Muscle of leg (tissue), 9 donors: ENCODE results near the gene ZNF501. TPM values are rescaled to one million over a fixed set of nuclear protein-coding genes. Genes with fewer than 3 reads are reported as not detected.

ENCODE experiments used
- polyA plus RNA-seq, 8 donors: library from polyadenylated mRNA; unstranded; fragments of 120-200 nt; gene quantifications; one replicate each; pipeline versions ENCODE4 v1.2.1 to v1.2.3, GENCODE V29; 2013; ENCODE audit warnings: inconsistent platforms in 1 of 8, low replicate concordance in 1 of 8; ENCODE audit not compliant: insufficient read length in 8 of 8, insufficient read depth in 1 of 8
- total RNA-seq: library from RNA; stranded (reverse); fragments of 120-200 nt; gene quantifications from one replicate; pipeline ENCODE4 v1.2.4, GENCODE V29; 2013

The ZNF501 gene
- total and polyA plus RNA-seq, 9 donors = 4.6 to 8.6 (median 5.5) TPM

Other genes starting within 250 kb of the ZNF501 start
- 10.9 TPM for gene ZKSCAN7, start 174.4 kb upstream of the ZNF501 start, total RNA-seq
- 1 to 10 TPM; 5.7 to 8.6 (median 6.9) TPM for gene ZKSCAN7, start 174.4 kb upstream of the ZNF501 start, polyA plus RNA-seq
- gene ZNF660, start 144.7 kb upstream of the ZNF501 start, total RNA-seq = 6.2 TPM
- gene ZNF660, start 144.7 kb upstream of the ZNF501 start, polyA plus RNA-seq = 1 to 10 TPM; 2.8 to 4.8 (median 3.7) TPM
- 18.6 TPM for gene ZNF197, start 104.6 kb upstream of the ZNF501 start, total RNA-seq
- gene ZNF197, start 104.6 kb upstream of the ZNF501 start, polyA plus RNA-seq = 10 to 100 TPM; 11.8 to 20.9 (median 16.4) TPM
- gene ZNF35, start 80.9 kb upstream of the ZNF501 start, total RNA-seq = 10.1 TPM
- gene ZNF35, start 80.9 kb upstream of the ZNF501 start, polyA plus RNA-seq = 1 to 10 TPM; 5.2 to 7.9 (median 5.7) TPM
- 8.4 TPM for gene ZNF502, start 17.0 kb upstream of the ZNF501 start, total RNA-seq
- gene ZNF502, start 17.0 kb upstream of the ZNF501 start, polyA plus RNA-seq = 1 to 10 TPM; 5.1 to 7.2 (median 5.7) TPM
- gene KIAA1143, start 32.0 kb downstream of the ZNF501 start, total RNA-seq = 30.7 TPM
- 10 to 100 TPM; 23.5 to 35.1 (median 31.0) TPM for gene KIAA1143, start 32.0 kb downstream of the ZNF501 start, polyA plus RNA-seq
- 9.6 TPM for gene KIF15, start 32.2 kb downstream of the ZNF501 start, total RNA-seq
- gene KIF15, start 32.2 kb downstream of the ZNF501 start, polyA plus RNA-seq = 10 to 100 TPM; 10.3 to 20.3 (median 13.1) TPM
- gene TMEM42, start 132.3 kb downstream of the ZNF501 start, total RNA-seq = 15.6 TPM
- gene TMEM42, start 132.3 kb downstream of the ZNF501 start, polyA plus RNA-seq = 10 to 100 TPM; 11.9 to 15.4 (median 13.5) TPM
- gene TGM4, start 145.0 kb downstream of the ZNF501 start, total RNA-seq = not detected
- under 1 TPM in 6 of 8 donors, not detected in 2; 0.04 to 0.28 (median 0.06) TPM for gene TGM4, start 145.0 kb downstream of the ZNF501 start, polyA plus RNA-seq
- gene ZDHHC3, start 246.5 kb downstream of the ZNF501 start, total RNA-seq = 40.7 TPM
- gene ZDHHC3, start 246.5 kb downstream of the ZNF501 start, polyA plus RNA-seq = 10 to 100 TPM; 39.1 to 47.6 (median 43.1) TPM
- gene EXOSC7, start 246.6 kb downstream of the ZNF501 start, total RNA-seq = 46.3 TPM
- gene EXOSC7, start 246.6 kb downstream of the ZNF501 start, polyA plus RNA-seq = 10 to 100 TPM; 39.5 to 51.4 (median 43.2) TPM